ENCODE results near the gene EPS15.
"Not testable (repeated sequence)": the region's sequence is repeated elsewhere in the genome, so short reads cannot be mapped to it uniquely, and the experiment has no call there.

The EPS15 gene

GRCh38 chr1:51519048-51519864 lies at the start of gene EPS15:
EPS15 (minus strand) TSS chr1:51519266; CDS start chr1:51519231, 35 bp downstream.
- DNase-seq (ENCODE audit: low read depth) = peak; percentile 84

GRCh38 chr1:51568231-51568935 lies 49.3 kb upstream of the EPS15 start:
- peak; percentile 16 for DNase-seq (ENCODE audit: low read depth)

GRCh38 chr1:51567653-51568052 lies 48.6 kb upstream of the EPS15 start:
- DNase-seq (ENCODE audit: low read depth) = peak; percentile 96

GRCh38 chr1:51566260-51566659 lies 47.2 kb upstream of the EPS15 start:
- no peak for DNase-seq (ENCODE audit: low read depth)

GRCh38 chr1:51565009-51565408 lies 45.9 kb upstream of the EPS15 start:
- no peak for DNase-seq (ENCODE audit: low read depth)

- DNase-seq (ENCODE audit: low read depth) = peak; percentile 61
These were observed 45.1 kb upstream of the EPS15 start for GRCh38 chr1:51564124-51564523.

- no peak for DNase-seq (ENCODE audit: low read depth)
These were observed 42.6 kb upstream of the EPS15 start for GRCh38 chr1:51561702-51562101.

GRCh38 chr1:51560895-51561294 lies 41.8 kb upstream of the EPS15 start:
- DNase-seq (ENCODE audit: low read depth) = not testable (repeated sequence)

GRCh38 chr1:51560034-51560433 lies 41.0 kb upstream of the EPS15 start:
- DNase-seq (ENCODE audit: low read depth) = no peak

GRCh38 chr1:51559501-51559900 lies 40.4 kb upstream of the EPS15 start:
- peak; percentile 10 for DNase-seq (ENCODE audit: low read depth)

GRCh38 chr1:51559064-51559500 lies 40.0 kb upstream of the EPS15 start:
- no peak for DNase-seq (ENCODE audit: low read depth)

- peak; percentile 90 for DNase-seq (ENCODE audit: low read depth)
These were observed 39.4 kb upstream of the EPS15 start for GRCh38 chr1:51558375-51558924.

- no peak for DNase-seq (ENCODE audit: low read depth)
These were observed 38.1 kb upstream of the EPS15 start for GRCh38 chr1:51557168-51557567.

- DNase-seq (ENCODE audit: low read depth) = peak; percentile 45
These were observed 37.0 kb upstream of the EPS15 start for GRCh38 chr1:51555866-51556619.

GRCh38 chr1:51553911-51554310 lies 34.8 kb upstream of the EPS15 start:
- no peak for DNase-seq (ENCODE audit: low read depth)

GRCh38 chr1:51552929-51553807 lies 34.1 kb upstream of the EPS15 start:
- no peak for DNase-seq (ENCODE audit: low read depth)

- no peak for DNase-seq (ENCODE audit: low read depth)
These were observed 32.8 kb upstream of the EPS15 start for GRCh38 chr1:51551848-51552296.

GRCh38 chr1:51551081-51551480 lies 32.0 kb upstream of the EPS15 start:
- no peak for DNase-seq (ENCODE audit: low read depth)

GRCh38 chr1:51549901-51550300 lies 30.8 kb upstream of the EPS15 start:
- DNase-seq (ENCODE audit: low read depth) = no peak

GRCh38 chr1:51549016-51549619 lies 30.1 kb upstream of the EPS15 start:
- DNase-seq (ENCODE audit: low read depth) = peak; percentile 50

GRCh38 chr1:51543858-51544257 lies 24.8 kb upstream of the EPS15 start:
- no peak for DNase-seq (ENCODE audit: low read depth)

All from EH (cell line).